Hepatocyte (in vitro differentiated cells): ENCODE measurements around the gene RUFY2. TPM values are rescaled to one million over a fixed set of nuclear protein-coding genes. Genes with fewer than 3 reads are reported as not detected.

ENCODE experiments used
- DNase-seq: peaks from one replicate; pipeline ENCODE4 v3.0.0-alpha.2; 2016; ENCODE audit warnings: low spot score
- H2AFZ ChIP-seq: fragments of 200-600 bp; sonication (generic); 2 replicates; pipeline ENCODE4 v1.6.0; 2016; ENCODE audit warnings: antibody characterized with exemption, mild to moderate bottlenecking
- H3K27ac ChIP-seq: fragments of 200-600 bp; sonication (generic); 2 replicates; pipeline ENCODE4 v1.5.1; 2016; ENCODE audit warnings: mild to moderate bottlenecking
- H3K27me3 ChIP-seq: fragments of 200-600 bp; sonication (generic); 2 replicates; pipeline ENCODE4 v1.6.1; 2016
- H3K36me3 ChIP-seq: fragments of 200-600 bp; sonication (generic); replicated peaks from 2 replicates; pipeline ENCODE4 v1.5.1; 2016; ENCODE audit warnings: low read depth; ENCODE audit not compliant: insufficient read depth
- H3K4me1 ChIP-seq: fragments of 200-600 bp; sonication (generic); 2 replicates; pipeline ENCODE4 v1.5.1; 2016; ENCODE audit warnings: mild to moderate bottlenecking, moderate library complexity; ENCODE audit not compliant: insufficient read depth
- H3K4me2 ChIP-seq: fragments of 200-600 bp; sonication (generic); 2 replicates; pipeline ENCODE4 v1.6.0; 2016
- H3K4me3 ChIP-seq: fragments of 200-600 bp; sonication (generic); 2 replicates; pipeline ENCODE4 v1.5.1; 2016; ENCODE audit warnings: mild to moderate bottlenecking
- H3K79me2 ChIP-seq: fragments of 200-600 bp; sonication (generic); 2 replicates; pipeline ENCODE4 v1.6.0; 2017; ENCODE audit warnings: mild to moderate bottlenecking
- H3K9me2 ChIP-seq: fragments of 200-600 bp; sonication (generic); replicated peaks from 2 replicates; pipeline ENCODE4 v1.6.0; 2017; ENCODE audit warnings: mild to moderate bottlenecking; ENCODE audit not compliant: insufficient read depth
- H3K9me3 ChIP-seq: fragments of 200-600 bp; sonication (generic); 2 replicates; pipeline ENCODE4 v1.5.1; 2016; ENCODE audit warnings: low read depth, mild to moderate bottlenecking
- H4K20me1 ChIP-seq: fragments of 200-600 bp; sonication (generic); 2 replicates; pipeline ENCODE4 v1.6.0; 2016; ENCODE audit warnings: mild to moderate bottlenecking; ENCODE audit not compliant: insufficient read depth, poor library complexity, severe bottlenecking
- CTCF ChIP-seq: fragments of 200-600 bp; sonication (generic); IDR thresholded peaks from 2 replicates; pipeline ENCODE4 v1.5.1; 2016; ENCODE audit warnings: antibody characterized with exemption, mild to moderate bottlenecking; ENCODE audit not compliant: poor library complexity
- EZH2 ChIP-seq: fragments of 200-600 bp; sonication (generic); IDR thresholded peaks from 2 replicates; pipeline ENCODE4 v1.6.1; 2016; ENCODE audit warnings: antibody characterized with exemption, mild to moderate bottlenecking, borderline replicate concordance
- EZH2phosphoT487 ChIP-seq: fragments of 200-600 bp; sonication (generic); IDR thresholded peaks from one replicate; pipeline ENCODE4 v1.6.1; 2018; ENCODE audit warnings: antibody characterized with exemption, mild to moderate bottlenecking, low read depth, moderate library complexity; ENCODE audit not compliant: unreplicated experiment, severe bottlenecking
- WGBS: methylation state at CpG from one replicate; pipeline ENCODE4 v1.1.6; 2016; ENCODE audit warnings: low lambda C conversion rate; ENCODE audit errors: missing lambda C conversion rate; 5-methylcytosine and 5-hydroxymethylcytosine counted together
- polyA plus RNA-seq: library from polyadenylated mRNA; unstranded; fragments of >200 nt; fragmentation: Nextera tagmentation; extraction: Ambion mirVana; gene quantifications from 2 replicates; pipeline ENCODE4 v1.2.1, GENCODE V29; 2016
- total RNA-seq: library from RNA; depleted of rRNA; stranded (reverse); fragments of >200 nt; gene quantifications from 2 replicates; pipeline ENCODE4 v1.2.3, GENCODE V29; 2014

RUFY2 gene
- total and polyA plus RNA-seq, 2 experiments from 2014 or later = 11.5 to 19.0 TPM

- no peaks in the 10 kb centered on the region for H3K27me3 ChIP-seq
- H3K36me3 ChIP-seq = no peaks in the 10 kb centered on the region
- no peak overlapping the region for H3K4me2 ChIP-seq
- peaks cover 65% of the 10 kb centered on the region for H3K79me2 ChIP-seq
- DNase-seq = no peak
- H3K27ac ChIP-seq = no peak overlapping the region
- no peaks in the 10 kb centered on the region for H3K9me3 ChIP-seq
- H3K4me1 ChIP-seq = peaks cover 7% of the 10 kb centered on the region
- WGBS = 76% methylated on average over 1 of the region's 1 CpG
- H2AFZ ChIP-seq = no peak overlapping the region
- TF ChIP-seq EZH2 = no peak
- no peak for TF ChIP-seq EZH2phosphoT487
- TF ChIP-seq CTCF = no peak
- peaks cover 6% of the 10 kb centered on the region for H4K20me1 ChIP-seq
- H3K9me2 ChIP-seq = no peaks in the 10 kb centered on the region
- H3K4me3 ChIP-seq = no peak overlapping the region
Observed at GRCh38 chr10:68402276-68402675, 4.8 kb downstream of the RUFY2 start.

GRCh38 chr10:68397005-68397404, 10.1 kb downstream of the RUFY2 start:
- H3K4me2 ChIP-seq = no peak overlapping the region
- H2AFZ ChIP-seq = no peak overlapping the region
- H3K27ac ChIP-seq = no peak overlapping the region
- H3K4me1 ChIP-seq = no peaks in the 10 kb centered on the region
- no peaks in the 10 kb centered on the region for H3K36me3 ChIP-seq
- no peaks in the 10 kb centered on the region for H4K20me1 ChIP-seq
- 88% methylated on average over 1 of the region's 1 CpG for WGBS
- no peak for TF ChIP-seq CTCF
- TF ChIP-seq EZH2 = no peak
- TF ChIP-seq EZH2phosphoT487 = no peak
- no peaks in the 10 kb centered on the region for H3K9me3 ChIP-seq
- H3K79me2 ChIP-seq = peaks cover 25% of the 10 kb centered on the region
- H3K4me3 ChIP-seq = no peak overlapping the region
- H3K27me3 ChIP-seq = no peaks in the 10 kb centered on the region
- DNase-seq = no peak
- H3K9me2 ChIP-seq = no peaks in the 10 kb centered on the region

- H3K36me3 ChIP-seq = no peaks in the 10 kb centered on the region
- DNase-seq = no peak
- H3K4me2 ChIP-seq = no peak overlapping the region
- no peaks in the 10 kb centered on the region for H3K4me1 ChIP-seq
- H3K27me3 ChIP-seq = no peaks in the 10 kb centered on the region
- no peaks in the 10 kb centered on the region for H4K20me1 ChIP-seq
- WGBS = 95% methylated on average over 2 of the region's 2 CpGs
- H2AFZ ChIP-seq = no peak overlapping the region
- no peaks in the 10 kb centered on the region for H3K79me2 ChIP-seq
- H3K27ac ChIP-seq = no peak overlapping the region
- H3K4me3 ChIP-seq = no peak overlapping the region
- no peaks in the 10 kb centered on the region for H3K9me3 ChIP-seq
- TF ChIP-seq EZH2phosphoT487 (no peak), EZH2 (no peak)
- H3K9me2 ChIP-seq = no peaks in the 10 kb centered on the region
Observed at GRCh38 chr10:68385740-68386139, 21.3 kb downstream of the RUFY2 start.

- no peak for DNase-seq
- H3K79me2 ChIP-seq = no peaks in the 10 kb centered on the region
- H3K4me1 ChIP-seq = no peaks in the 10 kb centered on the region
- 90% methylated on average over 1 of the region's 1 CpG for WGBS
- peaks cover 5% of the 10 kb centered on the region for H3K36me3 ChIP-seq
- TF ChIP-seq EZH2 (no peak), CTCF (no peak), EZH2phosphoT487 (no peak)
- no peak overlapping the region for H2AFZ ChIP-seq
- H4K20me1 ChIP-seq = no peaks in the 10 kb centered on the region
- H3K9me3 ChIP-seq = peaks cover 8% of the 10 kb centered on the region
- H3K4me2 ChIP-seq = no peak overlapping the region
- no peaks in the 10 kb centered on the region for H3K27me3 ChIP-seq
- no peak overlapping the region for H3K27ac ChIP-seq
- no peak overlapping the region for H3K4me3 ChIP-seq
- no peaks in the 10 kb centered on the region for H3K9me2 ChIP-seq
Observed at GRCh38 chr10:68371604-68372003, 35.5 kb downstream of the RUFY2 start.
